GM12878 (cell line): ENCODE results near the gene CCDC136. TPM values are rescaled to one million over a fixed set of nuclear protein-coding genes. Genes with fewer than 3 reads are reported as not detected.

ENCODE experiments used
- ATAC-seq: fragments of 200-7000 bp; cut with Tn5 transposase; 3 replicates; pipeline ENCODE4 v1.9.1; 2020; ENCODE audit warnings: mild to moderate bottlenecking, moderate library complexity
- BruUV-seq: library from RNA; stranded (reverse); fragments of 400-500 nt; replicated peaks from 2 replicates; lab custom pipeline; 2021; lab: Mats Ljungman, UMichigan
- CTCF ChIA-PET: fragments of 300-600 bp; sonication (Branson Sonifier 250); formaldehyde crosslinking; extraction: SDS; loops from one replicate; lab custom pipeline; 2021; ENCODE audit warnings: inconsistent platforms; lab: Yijun Ruan, JAX
- POLR2A ChIA-PET: fragments of 350-600 bp; formaldehyde crosslinking; extraction: SDS; loops from one replicate; lab custom pipeline; 2021; ENCODE audit warnings: inconsistent platforms; lab: Charles Lee
- RAD21 ChIA-PET: fragments of 300-600 bp; sonication (Branson Sonifier 250); formaldehyde crosslinking; loops from one replicate; lab custom pipeline; 2023; ENCODE audit warnings: antibody characterized with exemption; ENCODE audit not compliant: unreplicated experiment; lab: Charles Lee
- SMC1A ChIA-PET: fragments of 300-600 bp; sonication (Branson Sonifier 250); formaldehyde crosslinking; loops from one replicate; lab custom pipeline; 2023; ENCODE audit not compliant: unreplicated experiment, uncharacterized antibody; lab: Charles Lee
- DNase-seq: peaks from one replicate; pipeline ENCODE4 v3.0.0-alpha.2; 2011; ENCODE audit warnings: low read depth, low spot score
- FAIRE-seq: peaks from 3 replicates; lab custom pipeline; 2011; peaks lifted over from hg19 to GRCh38; lab: Jason Lieb, UNC
- H2AFZ ChIP-seq: 2 replicates; pipeline ENCODE4 v1.6.0; 2011; ENCODE audit warnings: low read depth, low read length, control low read depth; ENCODE audit not compliant: control insufficient read depth
- H3K27ac ChIP-seq: 2 replicates; pipeline ENCODE4 v1.5.1; 2011; ENCODE audit warnings: control low read depth; ENCODE audit not compliant: control insufficient read depth, insufficient read depth
- H3K27me3 ChIP-seq, 2 experiments: replicated peaks in 1 of 2; 2 replicates each; pipeline versions ENCODE4 v1.6.0 to v1.6.1; 2011; ENCODE audit warnings: low read length in 1 of 2; ENCODE audit not compliant: control insufficient read depth in 2 of 2, insufficient read depth in 2 of 2
- H3K36me3 ChIP-seq, 2 experiments: 2 replicates each; pipeline ENCODE4 v1.5.1; 2011; ENCODE audit warnings: low read length in 1 of 2; ENCODE audit not compliant: control insufficient read depth in 2 of 2, insufficient read depth in 2 of 2
- H3K4me1 ChIP-seq: 2 replicates; pipeline ENCODE4 v1.6.1; 2011; ENCODE audit warnings: mild to moderate bottlenecking, low read length, moderate library complexity, mixed read lengths; ENCODE audit not compliant: control insufficient read depth, insufficient read depth
- H3K4me2 ChIP-seq: 2 replicates; pipeline ENCODE4 v1.6.0; 2011; ENCODE audit warnings: control low read depth; ENCODE audit not compliant: control insufficient read depth, insufficient read depth
- H3K4me3 ChIP-seq: fragments of 200-600 bp; sonication (generic); 2 replicates; pipeline ENCODE4 v1.5.1; 2016
- H3K79me2 ChIP-seq: 2 replicates; pipeline ENCODE4 v1.6.0; 2011; ENCODE audit warnings: low read length; ENCODE audit not compliant: control insufficient read depth, insufficient read depth
- H3K9ac ChIP-seq: 2 replicates; pipeline ENCODE4 v1.8.0; 2011; ENCODE audit warnings: low read length, control low read depth, mixed read lengths; ENCODE audit not compliant: control insufficient read depth, insufficient read depth
- H3K9me3 ChIP-seq: replicated peaks from 3 replicates; pipeline ENCODE4 v1.5.1; 2011; ENCODE audit warnings: mild to moderate bottlenecking, low read length; ENCODE audit not compliant: control insufficient read depth, insufficient read depth
- H4K20me1 ChIP-seq: 2 replicates; pipeline ENCODE4 v1.6.0; 2011; ENCODE audit not compliant: control insufficient read depth, insufficient read depth
- DPF2 ChIP-seq: fragments of 450-650 bp; IDR thresholded peaks from 2 replicates; pipeline ENCODE4 v1.6.1; 2017; ENCODE audit warnings: mild to moderate bottlenecking
- EGR1 ChIP-seq, 2 experiments: IDR thresholded peaks; 1 replicate in 1 of 2; 2 replicates in 1 of 2; pipeline ENCODE4 v1.6.1; 2011 to 2012; ENCODE audit warnings: low read depth in 2 of 2, low read length in 2 of 2, borderline replicate concordance in 1 of 2, mild to moderate bottlenecking in 1 of 2, moderate library complexity in 1 of 2
- MXI1 ChIP-seq: fragments of 150-350 bp; IDR thresholded peaks from 2 replicates; pipeline ENCODE4 v1.6.1; 2011; ENCODE audit warnings: low read depth, mild to moderate bottlenecking, inconsistent platforms, low read length, improper control_type of control experiment
- WGBS: methylation state at CpG from one replicate; pipeline ENCODE4 v1.1.6; 2016; ENCODE audit warnings: low lambda C conversion rate; ENCODE audit not compliant: insufficient replicate concordance, insufficient coverage; ENCODE audit errors: missing lambda C conversion rate; 5-methylcytosine and 5-hydroxymethylcytosine counted together
- in situ Hi-C: fragments of 300-500 bp; cut with MboI; formaldehyde crosslinking; loops from 9 replicates; pipeline ENCODE4 v1.14.3; 2018; ENCODE audit warnings: mixed read lengths
- intact Hi-C: fragments of 100-400 bp; cut with micrococcal nuclease; formaldehyde crosslinking; loops from one replicate; pipeline ENCODE4 v1.14.2; 2022; ENCODE audit not compliant: unreplicated experiment
- polyA plus RNA-seq, 11 experiments: library from polyadenylated mRNA; depleted of rRNA in 4 of 11; unstranded in 6 of 11; stranded (reverse) in 5 of 11; fragments of >200 nt; fragmentation: Nextera tagmentation in 4 of 11; fragmentation: Illumina TruSeq in 1 of 11; extraction: Ambion mirVana in 4 of 11; extraction: Trizol in 1 of 11; gene quantifications; 1 replicate in 1 of 11; 2 replicates in 10 of 11; pipeline versions ENCODE4 v1.2.1 to v1.2.3, GENCODE V29; 2011 to 2016; ENCODE audit warnings: inconsistent platforms in 2 of 11, missing spikeins in 2 of 11, low read depth in 1 of 11
- total RNA-seq, 4 experiments: library from RNA; depleted of rRNA in 3 of 4; stranded (reverse); fragments of >200 nt in 3 of 4; fragmentation: Illumina TruSeq in 1 of 4; extraction: Trizol in 1 of 4; gene quantifications; 2 replicates each; pipeline versions ENCODE4 v1.2.1 to v1.2.3, GENCODE V29; 2013 to 2021
- TF ChIP-seq, protein P1 (sequence below): fragments of 450-650 bp; IDR thresholded peaks from 2 replicates; pipeline ENCODE4 v1.6.1; 2017; ENCODE audit warnings: mild to moderate bottlenecking

The CCDC136 gene
- total and polyA plus RNA-seq, 10 of the 15 experiments (the other 5 are each of a cell fraction or from before 2014, with no cell fraction given) = 0.32 to 4.8 (median 1.5) TPM

DNA sequence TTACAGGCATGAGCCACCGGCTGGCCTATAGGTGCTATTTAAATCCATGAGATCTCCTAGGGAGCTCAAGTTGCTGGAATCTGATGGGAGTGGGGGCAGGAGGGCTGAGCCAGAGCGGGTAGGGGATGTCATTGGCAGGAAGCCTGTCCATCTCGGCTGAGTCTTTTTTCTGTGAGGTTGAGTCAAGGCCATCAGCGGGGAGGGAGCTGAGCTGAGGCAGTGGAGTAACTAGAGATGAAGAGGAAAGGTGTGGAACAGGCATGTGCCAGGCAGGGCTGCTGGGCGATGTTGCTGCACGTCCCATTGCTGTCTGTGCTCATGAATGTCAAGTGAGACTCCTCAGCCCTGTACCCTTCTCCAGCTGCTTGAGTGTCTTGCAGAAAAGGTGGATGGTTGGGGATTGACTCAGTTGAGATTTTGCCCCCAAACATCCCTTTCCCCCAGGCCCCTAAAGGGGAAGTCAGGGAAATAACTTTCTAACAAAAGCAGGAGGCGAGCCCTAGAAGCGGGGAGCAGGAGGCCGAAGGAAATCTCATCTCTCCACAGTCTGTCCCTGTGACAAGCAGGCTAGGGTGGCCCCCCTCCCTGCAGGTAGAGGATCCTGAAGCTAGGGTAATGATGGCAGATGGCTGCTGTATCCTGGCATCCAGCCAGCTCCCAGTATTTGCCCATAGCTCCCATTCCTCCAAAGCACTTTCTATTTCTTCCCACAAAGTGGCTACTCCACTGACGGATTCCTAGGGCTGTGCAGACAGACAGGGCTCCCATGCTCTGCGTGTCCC is 76.3 kb downstream of the CCDC136 start (continued):
- TF ChIP-seq, protein P1, sequence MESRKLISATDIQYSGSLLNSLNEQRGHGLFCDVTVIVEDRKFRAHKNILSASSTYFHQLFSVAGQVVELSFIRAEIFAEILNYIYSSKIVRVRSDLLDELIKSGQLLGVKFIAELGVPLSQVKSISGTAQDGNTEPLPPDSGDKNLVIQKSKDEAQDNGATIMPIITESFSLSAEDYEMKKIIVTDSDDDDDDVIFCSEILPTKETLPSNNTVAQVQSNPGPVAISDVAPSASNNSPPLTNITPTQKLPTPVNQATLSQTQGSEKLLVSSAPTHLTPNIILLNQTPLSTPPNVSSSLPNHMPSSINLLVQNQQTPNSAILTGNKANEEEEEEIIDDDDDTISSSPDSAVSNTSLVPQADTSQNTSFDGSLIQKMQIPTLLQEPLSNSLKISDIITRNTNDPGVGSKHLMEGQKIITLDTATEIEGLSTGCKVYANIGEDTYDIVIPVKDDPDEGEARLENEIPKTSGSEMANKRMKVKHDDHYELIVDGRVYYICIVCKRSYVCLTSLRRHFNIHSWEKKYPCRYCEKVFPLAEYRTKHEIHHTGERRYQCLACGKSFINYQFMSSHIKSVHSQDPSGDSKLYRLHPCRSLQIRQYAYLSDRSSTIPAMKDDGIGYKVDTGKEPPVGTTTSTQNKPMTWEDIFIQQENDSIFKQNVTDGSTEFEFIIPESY = no peak
- TF ChIP-seq DPF2 = no peak

- ChIA-PET CTCF (interaction anchor here (1.4 kb wide), 1 partner anchor 15 kb away, joined by 9 read pairs; no protein-coding TSS in a partner anchor), POLR2A (no interaction called here), RAD21 (no interaction called here), SMC1A (interaction anchor here (1.5 kb wide), 1 partner anchor 29 kb away, joined by 3 read pairs; no protein-coding TSS in a partner anchor)
- intact Hi-C loops = no loop called here
- Histone ChIP-seq H4K20me1 (no peaks in the 10 kb centered on the region), H3K27ac (no peak overlapping the region), H3K4me3 (peak overlapping the region; percentile 64), H3K4me1 (peaks cover 10% of the 10 kb centered on the region; the same call in 1 of the 2 replicates), H3K9ac (0 out of 2 replicates have a peak overlapping the region, but pooled peaks have one; percentile 44), H3K4me2 (peak overlapping the region; percentile 95), H3K27me3 (no peaks in the 10 kb centered on the region), H3K36me3 (no peaks in the 10 kb centered on the region; a peak in 2 of 4 replicates), H3K9me3 (no peaks in the 10 kb centered on the region), H3K79me2 (peaks cover 8% of the 10 kb centered on the region), H2AFZ (no peak overlapping the region)
- FAIRE-seq = no peak
- BruUV-seq = no TSS peak
- in situ Hi-C loops = no loop called here
- WGBS = 81% methylated on average over 13 of the region's 13 CpGs
- no peak for DNase-seq
- TF ChIP-seq MXI1 (no peak), EGR1 (IDR thresholded peaks at IDR 0.05; ENCODE audit: borderline replicate concordance in 1 of 2, low read depth in 2 of 2, low read length in 2 of 2) (0 out of 3 replicates have a peak, but pooled peaks of 1 of the 2 experiments have one; percentile 14)
- no peak for ATAC-seq
These were observed 76.9 kb downstream of the CCDC136 start for GRCh38 chr7:128868624-128869137.
